Smooth muscle cell (in vitro differentiated cells): ENCODE results near the gene SCUBE2. TPM values are rescaled to one million over a fixed set of nuclear protein-coding genes. Genes with fewer than 3 reads are reported as not detected.

Experiments used
- DNase-seq: peaks from one replicate; lab custom pipeline; 2025; ENCODE audit not compliant: unreplicated experiment; lab: John Stamatoyannopoulos, UW
- H2AFZ ChIP-seq: fragments of 200-600 bp; sonication (generic); 2 replicates; pipeline ENCODE4 v1.6.0; 2016; ENCODE audit warnings: antibody characterized with exemption, low read depth, mild to moderate bottlenecking
- H3F3A ChIP-seq: fragments of 200-600 bp; sonication (generic); 2 replicates; pipeline ENCODE4 v1.6.0; 2017; ENCODE audit warnings: antibody characterized with exemption, low read depth
- H3K27ac ChIP-seq: fragments of 200-600 bp; sonication (generic); 2 replicates; pipeline ENCODE4 v1.5.1; 2016; ENCODE audit warnings: low read depth, mild to moderate bottlenecking
- H3K27me3 ChIP-seq: fragments of 200-600 bp; sonication (generic); 2 replicates; pipeline ENCODE4 v1.6.1; 2016; ENCODE audit warnings: low read depth, mild to moderate bottlenecking
- H3K36me3 ChIP-seq: fragments of 200-600 bp; sonication (generic); 2 replicates; pipeline ENCODE4 v1.5.1; 2016; ENCODE audit warnings: low read depth
- H3K4me1 ChIP-seq: fragments of 200-600 bp; sonication (generic); 2 replicates; pipeline ENCODE4 v1.5.1; 2016; ENCODE audit warnings: low read depth
- H3K4me2 ChIP-seq: fragments of 200-600 bp; sonication (generic); 2 replicates; pipeline ENCODE4 v1.6.0; 2016; ENCODE audit warnings: mild to moderate bottlenecking
- H3K4me3 ChIP-seq: fragments of 200-600 bp; sonication (generic); 2 replicates; pipeline ENCODE4 v1.5.1; 2016; ENCODE audit warnings: mild to moderate bottlenecking
- H3K79me2 ChIP-seq: fragments of 200-600 bp; sonication (generic); 2 replicates; pipeline ENCODE4 v1.6.0; 2016; ENCODE audit warnings: low read depth, mild to moderate bottlenecking
- H3K9ac ChIP-seq: fragments of 200-600 bp; sonication (generic); 2 replicates; pipeline ENCODE4 v1.6.0; 2016; ENCODE audit warnings: low read depth
- H3K9me3 ChIP-seq: fragments of 200-600 bp; sonication (generic); replicated peaks from 2 replicates; pipeline ENCODE4 v1.5.1; 2016; ENCODE audit warnings: low read depth
- H4K20me1 ChIP-seq: fragments of 200-600 bp; sonication (generic); 2 replicates; pipeline ENCODE4 v1.6.0; 2016; ENCODE audit warnings: low read depth
- WGBS: methylation state at CpG from one replicate; pipeline ENCODE4 v1.1.7; 2016; ENCODE audit warnings: low lambda C conversion rate; 5-methylcytosine and 5-hydroxymethylcytosine counted together
- polyA plus RNA-seq: library from polyadenylated mRNA; unstranded; fragments of >200 nt; fragmentation: Nextera tagmentation; extraction: Ambion mirVana; gene quantifications from 2 replicates; pipeline ENCODE4 v1.2.1, GENCODE V29; 2016
- total RNA-seq: library from RNA; depleted of rRNA; stranded (reverse); fragments of >200 nt; gene quantifications from 2 replicates; pipeline ENCODE4 v1.2.3, GENCODE V29; 2014
- TF ChIP-seq, protein P1 (sequence below): fragments of 200-600 bp; sonication (generic); IDR thresholded peaks from 2 replicates; pipeline ENCODE4 v1.5.1; 2017; ENCODE audit warnings: borderline replicate concordance, mild to moderate bottlenecking, antibody characterized with exemption; ENCODE audit not compliant: insufficient read depth, poor library complexity, severe bottlenecking

The SCUBE2 gene
- total and polyA plus RNA-seq, 2 experiments from 2014 or later: 2.2 to 5.0 TPM

- no peaks in the 10 kb centered on the region for H3K4me1 ChIP-seq
- 72% methylated on average over 18 of the region's 18 CpGs for WGBS
- peak overlapping the region; percentile 79 for H3K27ac ChIP-seq
- H3K4me2 ChIP-seq: no peak overlapping the region
- peak overlapping the region; percentile 54 for H3K9ac ChIP-seq
- no peaks in the 10 kb centered on the region for H3K27me3 ChIP-seq
- H2AFZ ChIP-seq: no peak overlapping the region
- H3K79me2 ChIP-seq: no peaks in the 10 kb centered on the region
- H3K36me3 ChIP-seq: no peaks in the 10 kb centered on the region
- TF ChIP-seq, protein P1, sequence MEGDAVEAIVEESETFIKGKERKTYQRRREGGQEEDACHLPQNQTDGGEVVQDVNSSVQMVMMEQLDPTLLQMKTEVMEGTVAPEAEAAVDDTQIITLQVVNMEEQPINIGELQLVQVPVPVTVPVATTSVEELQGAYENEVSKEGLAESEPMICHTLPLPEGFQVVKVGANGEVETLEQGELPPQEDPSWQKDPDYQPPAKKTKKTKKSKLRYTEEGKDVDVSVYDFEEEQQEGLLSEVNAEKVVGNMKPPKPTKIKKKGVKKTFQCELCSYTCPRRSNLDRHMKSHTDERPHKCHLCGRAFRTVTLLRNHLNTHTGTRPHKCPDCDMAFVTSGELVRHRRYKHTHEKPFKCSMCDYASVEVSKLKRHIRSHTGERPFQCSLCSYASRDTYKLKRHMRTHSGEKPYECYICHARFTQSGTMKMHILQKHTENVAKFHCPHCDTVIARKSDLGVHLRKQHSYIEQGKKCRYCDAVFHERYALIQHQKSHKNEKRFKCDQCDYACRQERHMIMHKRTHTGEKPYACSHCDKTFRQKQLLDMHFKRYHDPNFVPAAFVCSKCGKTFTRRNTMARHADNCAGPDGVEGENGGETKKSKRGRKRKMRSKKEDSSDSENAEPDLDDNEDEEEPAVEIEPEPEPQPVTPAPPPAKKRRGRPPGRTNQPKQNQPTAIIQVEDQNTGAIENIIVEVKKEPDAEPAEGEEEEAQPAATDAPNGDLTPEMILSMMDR: no peak
- H3K4me3 ChIP-seq: no peak overlapping the region
- DNase-seq: no peak
- H4K20me1 ChIP-seq: peaks cover 3% of the 10 kb centered on the region
- H3K9me3 ChIP-seq: no peaks in the 10 kb centered on the region
- peaks cover 13% of the 10 kb centered on the region for H3F3A ChIP-seq
These were observed 47.5 kb upstream of the SCUBE2 start for GRCh38 chr11:9138612-9139579.

DNA sequence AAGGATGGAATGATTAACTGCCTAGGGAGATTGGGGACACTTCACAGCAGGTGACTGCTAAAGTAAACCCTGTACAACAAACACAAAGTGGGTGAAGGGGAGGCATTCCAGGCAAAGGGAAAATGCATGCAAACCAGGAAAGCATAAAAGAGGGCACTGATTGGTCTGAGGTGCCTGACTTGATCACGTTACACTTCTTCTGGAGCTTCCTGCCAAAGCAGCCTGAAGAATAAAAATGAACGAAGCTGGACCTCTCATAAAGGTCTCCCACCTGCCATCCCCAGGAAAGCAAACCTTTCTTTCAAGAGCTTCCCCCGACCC lies 46.7 kb upstream of the SCUBE2 start:
- Histone ChIP-seq H3K4me2 (no peak overlapping the region), H3K79me2 (no peaks in the 10 kb centered on the region), H3K4me1 (no peaks in the 10 kb centered on the region), H3K9ac (peak overlapping the region; percentile 54), H3K36me3 (no peaks in the 10 kb centered on the region), H2AFZ (no peak overlapping the region), H3F3A (peaks cover 13% of the 10 kb centered on the region), H3K27ac (peak overlapping the region; percentile 79), H4K20me1 (peaks cover 3% of the 10 kb centered on the region), H3K27me3 (no peaks in the 10 kb centered on the region), H3K4me3 (no peak overlapping the region), H3K9me3 (no peaks in the 10 kb centered on the region)
- 85% methylated on average over 3 of the region's 3 CpGs for WGBS
- TF ChIP-seq, protein P1: no peak
- no peak for DNase-seq

DNA sequence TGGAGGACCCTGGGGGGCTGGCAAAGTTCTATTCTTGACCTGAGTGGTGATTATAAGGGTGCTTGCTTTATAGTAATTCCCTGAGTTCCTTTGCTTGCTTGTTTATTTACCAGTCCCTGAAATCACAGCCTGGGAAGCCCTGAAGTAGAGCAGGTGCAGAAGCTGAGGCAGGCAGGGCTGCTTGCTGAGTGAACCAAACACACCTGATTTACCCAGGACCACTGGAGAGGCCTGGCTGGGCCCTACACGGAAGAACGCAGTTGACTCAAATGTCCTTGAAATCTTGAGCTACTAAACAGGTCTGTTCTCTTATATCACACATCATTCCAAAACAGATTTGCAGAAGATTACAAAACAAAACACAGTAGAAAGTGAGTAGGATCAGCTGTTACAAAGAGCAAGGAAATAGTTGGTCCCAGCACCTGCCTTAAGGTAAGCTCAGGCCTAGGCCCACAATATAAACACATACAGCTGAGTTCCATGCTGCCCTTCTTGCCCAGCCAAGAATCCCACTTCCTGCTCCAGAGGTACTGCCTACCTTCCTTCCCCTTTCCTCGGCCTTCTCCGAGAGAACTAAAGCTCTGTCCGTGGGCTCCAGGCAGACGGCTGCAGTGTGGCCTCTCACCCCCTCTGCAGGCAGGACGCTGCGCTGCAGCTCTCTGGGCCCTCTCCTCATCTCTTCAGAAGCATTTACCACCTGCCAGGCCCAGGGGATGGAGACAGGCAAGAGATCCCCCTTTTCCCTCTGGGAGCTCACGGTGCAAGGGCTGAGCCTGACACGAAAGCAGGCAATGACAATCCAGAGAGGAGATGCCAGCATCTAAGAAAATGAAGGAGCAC lies 46.1 kb upstream of the SCUBE2 start:
- H4K20me1 ChIP-seq: peaks cover 3% of the 10 kb centered on the region
- H3K4me1 ChIP-seq: no peaks in the 10 kb centered on the region
- TF ChIP-seq, protein P1: peak; percentile 85
- DNase-seq: peak; percentile 23
- no peaks in the 10 kb centered on the region for H3K36me3 ChIP-seq
- H3F3A ChIP-seq: peaks cover 13% of the 10 kb centered on the region
- no peak overlapping the region for H3K4me3 ChIP-seq
- WGBS: 29% methylated on average over 10 of the region's 10 CpGs
- H3K9ac ChIP-seq: no peak overlapping the region
- H2AFZ ChIP-seq: no peak overlapping the region
- H3K9me3 ChIP-seq: no peaks in the 10 kb centered on the region
- H3K27me3 ChIP-seq: no peaks in the 10 kb centered on the region
- no peak overlapping the region for H3K4me2 ChIP-seq
- no peaks in the 10 kb centered on the region for H3K79me2 ChIP-seq
- peak overlapping the region; percentile 79 for H3K27ac ChIP-seq
